Measurements from ENCODE around the gene SYK.

The SYK gene

DNA sequence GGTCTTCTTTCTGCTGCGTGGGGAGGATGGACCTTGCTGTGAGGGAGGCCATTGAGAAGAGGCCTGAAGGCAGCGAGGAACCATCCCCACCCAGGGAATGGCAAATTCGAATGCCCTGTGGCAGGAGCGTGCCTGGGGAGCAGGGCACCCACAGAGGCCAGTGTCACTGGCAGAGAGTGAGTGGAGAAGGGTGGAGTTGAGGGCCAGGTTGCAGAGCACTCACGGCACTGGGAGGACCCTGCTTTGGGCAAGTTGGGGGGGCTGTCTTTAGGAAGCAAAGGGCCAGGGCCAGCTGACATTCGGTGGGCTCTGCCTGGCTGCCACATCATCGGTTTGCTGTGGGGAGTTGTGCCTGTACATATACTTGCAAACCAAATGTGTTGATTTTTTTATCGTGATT, 47.2 kb downstream of the SYK start:
- Histone ChIP-seq H3K79me2 (ENCODE audit: insufficient read depth, low read length) (no peaks in the 10 kb centered on the region), H3K4me1 (ENCODE audit: insufficient read depth, low read length) (no peaks in the 10 kb centered on the region), H3K27me3 (ENCODE audit: insufficient read depth, low read length, poor library complexity) (no peaks in the 10 kb centered on the region), H3K9ac (ENCODE audit: low read depth, low read length) (no peak overlapping the region), H3K36me3 (ENCODE audit: insufficient read depth, low read length) (no peaks in the 10 kb centered on the region), H3K4me3 (ENCODE audit: low read depth in 1 of 2, low read length in 2 of 2) (no peak overlapping the region), H4K20me1 (ENCODE audit: insufficient read depth, low read length) (no peaks in the 10 kb centered on the region), H3K4me2 (ENCODE audit: insufficient read depth, low read length) (no peak overlapping the region), H2AFZ (ENCODE audit: low read depth, low read length) (no peak overlapping the region), H3K9me3 (ENCODE audit: insufficient read depth, low read length, severe bottlenecking) (no peaks in the 10 kb centered on the region), H3K27ac (ENCODE audit: low read length) (no peak overlapping the region)
- no peak for TF ChIP-seq EZH2 (IDR thresholded peaks at IDR 0.05; ENCODE audit: borderline replicate concordance, low read depth, low read length, severe bottlenecking)
- TF ChIP-seq, protein P1, sequence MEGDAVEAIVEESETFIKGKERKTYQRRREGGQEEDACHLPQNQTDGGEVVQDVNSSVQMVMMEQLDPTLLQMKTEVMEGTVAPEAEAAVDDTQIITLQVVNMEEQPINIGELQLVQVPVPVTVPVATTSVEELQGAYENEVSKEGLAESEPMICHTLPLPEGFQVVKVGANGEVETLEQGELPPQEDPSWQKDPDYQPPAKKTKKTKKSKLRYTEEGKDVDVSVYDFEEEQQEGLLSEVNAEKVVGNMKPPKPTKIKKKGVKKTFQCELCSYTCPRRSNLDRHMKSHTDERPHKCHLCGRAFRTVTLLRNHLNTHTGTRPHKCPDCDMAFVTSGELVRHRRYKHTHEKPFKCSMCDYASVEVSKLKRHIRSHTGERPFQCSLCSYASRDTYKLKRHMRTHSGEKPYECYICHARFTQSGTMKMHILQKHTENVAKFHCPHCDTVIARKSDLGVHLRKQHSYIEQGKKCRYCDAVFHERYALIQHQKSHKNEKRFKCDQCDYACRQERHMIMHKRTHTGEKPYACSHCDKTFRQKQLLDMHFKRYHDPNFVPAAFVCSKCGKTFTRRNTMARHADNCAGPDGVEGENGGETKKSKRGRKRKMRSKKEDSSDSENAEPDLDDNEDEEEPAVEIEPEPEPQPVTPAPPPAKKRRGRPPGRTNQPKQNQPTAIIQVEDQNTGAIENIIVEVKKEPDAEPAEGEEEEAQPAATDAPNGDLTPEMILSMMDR (IDR thresholded peaks at IDR 0.05; ENCODE audit: borderline replicate concordance, extremely low read depth, low read length, poor library complexity, severe bottlenecking) = no peak
- ATAC-seq (ENCODE audit: insufficient read depth, low read depth) (no peak), DNase-seq (no peak)

DNA sequence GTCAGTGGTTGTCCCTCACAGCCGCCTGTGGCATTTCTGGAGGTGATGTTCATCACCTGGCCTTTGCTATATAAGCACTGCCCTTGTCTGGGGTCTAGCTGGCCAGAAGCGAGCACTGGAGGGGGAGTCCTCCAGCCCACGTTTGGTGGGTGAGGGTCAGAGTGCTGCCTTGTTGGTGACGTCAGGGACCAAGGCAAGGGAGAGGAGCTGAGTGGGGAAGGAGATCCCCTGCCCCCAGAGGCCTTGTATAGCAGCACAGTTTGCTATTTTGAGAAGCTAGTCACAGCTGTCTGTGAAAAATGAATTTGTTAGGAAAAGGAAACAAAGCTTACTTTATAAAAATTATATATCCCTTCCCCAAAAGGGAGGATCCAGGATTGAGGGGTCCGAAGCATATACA, 49.8 kb downstream of the SYK start:
- Histone ChIP-seq H3K4me3 (ENCODE audit: low read depth in 1 of 2, low read length in 2 of 2) (no peak overlapping the region), H3K36me3 (ENCODE audit: insufficient read depth, low read length) (no peaks in the 10 kb centered on the region), H3K4me1 (ENCODE audit: insufficient read depth, low read length) (no peaks in the 10 kb centered on the region), H4K20me1 (ENCODE audit: insufficient read depth, low read length) (no peaks in the 10 kb centered on the region), H3K9me3 (ENCODE audit: insufficient read depth, low read length, severe bottlenecking) (no peaks in the 10 kb centered on the region), H3K27ac (ENCODE audit: low read length) (no peak overlapping the region), H3K79me2 (ENCODE audit: insufficient read depth, low read length) (no peaks in the 10 kb centered on the region), H2AFZ (ENCODE audit: low read depth, low read length) (no peak overlapping the region), H3K4me2 (ENCODE audit: insufficient read depth, low read length) (no peak overlapping the region), H3K27me3 (ENCODE audit: insufficient read depth, low read length, poor library complexity) (no peaks in the 10 kb centered on the region), H3K9ac (ENCODE audit: low read depth, low read length) (no peak overlapping the region)
- ATAC-seq (ENCODE audit: insufficient read depth, low read depth) (no peak), DNase-seq (no peak)
- TF ChIP-seq EZH2 (IDR thresholded peaks at IDR 0.05; ENCODE audit: borderline replicate concordance, low read depth, low read length, severe bottlenecking) = no peak
- TF ChIP-seq, protein P1 (IDR thresholded peaks at IDR 0.05; ENCODE audit: borderline replicate concordance, extremely low read depth, low read length, poor library complexity, severe bottlenecking) = no peak

DNA sequence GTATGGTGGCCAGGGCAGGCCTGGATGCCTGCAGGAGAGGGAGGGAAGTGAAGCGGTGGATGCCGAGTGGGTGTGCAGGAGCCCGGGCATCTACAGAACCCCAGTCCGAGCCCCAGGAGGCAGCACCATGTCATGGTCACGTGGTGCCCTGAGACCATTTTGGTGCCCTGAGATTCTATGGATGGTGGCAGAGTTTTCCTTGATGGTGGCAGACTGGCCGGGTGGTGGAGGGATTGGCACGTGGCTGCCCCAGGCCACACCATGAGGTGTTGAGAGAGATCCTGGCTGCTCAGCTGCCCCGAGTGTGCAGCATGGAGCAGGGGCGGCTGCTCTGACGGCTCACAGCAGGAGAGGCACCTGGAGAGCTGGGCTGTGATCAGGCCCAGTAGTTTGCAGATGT, 52.3 kb downstream of the SYK start:
- ATAC-seq (ENCODE audit: insufficient read depth, low read depth) = no peak
- Histone ChIP-seq H3K36me3 (ENCODE audit: insufficient read depth, low read length) (no peaks in the 10 kb centered on the region), H2AFZ (ENCODE audit: low read depth, low read length) (no peak overlapping the region), H3K4me3 (ENCODE audit: low read depth in 1 of 2, low read length in 2 of 2) (no peak overlapping the region), H3K27me3 (ENCODE audit: insufficient read depth, low read length, poor library complexity) (no peaks in the 10 kb centered on the region), H3K79me2 (ENCODE audit: insufficient read depth, low read length) (no peaks in the 10 kb centered on the region), H3K27ac (ENCODE audit: low read length) (no peak overlapping the region), H3K9ac (ENCODE audit: low read depth, low read length) (no peak overlapping the region), H3K9me3 (ENCODE audit: insufficient read depth, low read length, severe bottlenecking) (no peaks in the 10 kb centered on the region), H3K4me1 (ENCODE audit: insufficient read depth, low read length) (no peaks in the 10 kb centered on the region), H4K20me1 (ENCODE audit: insufficient read depth, low read length) (no peaks in the 10 kb centered on the region), H3K4me2 (ENCODE audit: insufficient read depth, low read length) (no peak overlapping the region)
- TF ChIP-seq, protein P1 (IDR thresholded peaks at IDR 0.05; ENCODE audit: borderline replicate concordance, extremely low read depth, low read length, poor library complexity, severe bottlenecking) = no peak
- no peak for TF ChIP-seq EZH2 (IDR thresholded peaks at IDR 0.05; ENCODE audit: borderline replicate concordance, low read depth, low read length, severe bottlenecking)
- DNase-seq = no peak

DNA sequence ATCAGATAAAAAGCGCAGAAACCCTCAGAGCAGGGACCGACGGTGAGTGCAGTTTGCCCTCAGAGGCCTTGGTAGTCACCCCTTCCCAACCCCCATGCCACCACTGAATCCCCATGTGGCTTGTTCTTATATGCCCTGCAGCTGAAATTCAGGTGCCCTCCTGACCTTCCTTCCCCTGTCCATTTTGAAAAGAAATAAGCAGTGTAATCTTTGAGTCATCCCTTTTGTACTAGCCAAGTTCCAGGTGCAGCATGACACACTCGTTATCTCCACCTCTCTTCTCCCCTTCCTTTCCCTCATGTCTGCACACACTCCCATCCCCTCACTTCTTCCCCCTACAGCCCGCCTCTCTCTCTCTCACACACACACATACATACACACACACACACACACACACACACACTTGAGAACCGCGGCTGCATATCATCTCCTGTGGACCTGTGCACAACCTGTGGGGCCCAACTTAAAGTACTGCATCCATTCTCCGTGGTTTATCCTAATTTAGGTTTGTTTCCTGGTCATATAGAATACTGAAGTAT, 53.1 kb downstream of the SYK start:
- TF ChIP-seq, protein P1 (IDR thresholded peaks at IDR 0.05; ENCODE audit: borderline replicate concordance, extremely low read depth, low read length, poor library complexity, severe bottlenecking) = no peak
- TF ChIP-seq EZH2 (IDR thresholded peaks at IDR 0.05; ENCODE audit: borderline replicate concordance, low read depth, low read length, severe bottlenecking) = no peak
- no peak overlapping the region for H3K4me3 ChIP-seq (ENCODE audit: low read depth in 1 of 2, low read length in 2 of 2)
- no peak overlapping the region for H3K27ac ChIP-seq (ENCODE audit: low read length)
- H2AFZ ChIP-seq (ENCODE audit: low read depth, low read length) = no peak overlapping the region
- H3K36me3 ChIP-seq (ENCODE audit: insufficient read depth, low read length) = no peaks in the 10 kb centered on the region
- no peak overlapping the region for H3K4me2 ChIP-seq (ENCODE audit: insufficient read depth, low read length)
- H3K9ac ChIP-seq (ENCODE audit: low read depth, low read length) = no peak overlapping the region
- no peak for DNase-seq
- H3K79me2 ChIP-seq (ENCODE audit: insufficient read depth, low read length) = no peaks in the 10 kb centered on the region
- H3K27me3 ChIP-seq (ENCODE audit: insufficient read depth, low read length, poor library complexity) = no peaks in the 10 kb centered on the region
- H4K20me1 ChIP-seq (ENCODE audit: insufficient read depth, low read length) = no peaks in the 10 kb centered on the region
- H3K4me1 ChIP-seq (ENCODE audit: insufficient read depth, low read length) = no peaks in the 10 kb centered on the region
- H3K9me3 ChIP-seq (ENCODE audit: insufficient read depth, low read length, severe bottlenecking) = no peaks in the 10 kb centered on the region
- ATAC-seq (ENCODE audit: insufficient read depth, low read depth) = no peak

Data from DND-41 (cell line).